Right lobe of liver (tissue), 4 donors: Measurements from ENCODE around the gene FIZ1.

Source experiments
- POLR2A ChIP-seq: fragments of 450-650 bp; IDR thresholded peaks from one replicate; pipeline ENCODE4 v1.6.1; 2017; ENCODE audit warnings: antibody characterized with exemption, mild to moderate bottlenecking
- TF ChIP-seq, protein P1 (sequence below), 4 donors: fragments of 200-600 bp in 3 of 4; fragments of 450-650 bp in 1 of 4; IDR thresholded peaks; one replicate each; pipeline versions ENCODE4 v1.5.1 to v1.8.0; 2016 to 2022; ENCODE audit warnings: antibody characterized with exemption in 4 of 4, mild to moderate bottlenecking in 2 of 4
- donor health status: DM: no; HTN: no; CAD: no.
- donor health status: DM: no; HTN: no; CAD: no.
- donor health status: DM: no; HTN: yes; CAD: no.

DNA sequence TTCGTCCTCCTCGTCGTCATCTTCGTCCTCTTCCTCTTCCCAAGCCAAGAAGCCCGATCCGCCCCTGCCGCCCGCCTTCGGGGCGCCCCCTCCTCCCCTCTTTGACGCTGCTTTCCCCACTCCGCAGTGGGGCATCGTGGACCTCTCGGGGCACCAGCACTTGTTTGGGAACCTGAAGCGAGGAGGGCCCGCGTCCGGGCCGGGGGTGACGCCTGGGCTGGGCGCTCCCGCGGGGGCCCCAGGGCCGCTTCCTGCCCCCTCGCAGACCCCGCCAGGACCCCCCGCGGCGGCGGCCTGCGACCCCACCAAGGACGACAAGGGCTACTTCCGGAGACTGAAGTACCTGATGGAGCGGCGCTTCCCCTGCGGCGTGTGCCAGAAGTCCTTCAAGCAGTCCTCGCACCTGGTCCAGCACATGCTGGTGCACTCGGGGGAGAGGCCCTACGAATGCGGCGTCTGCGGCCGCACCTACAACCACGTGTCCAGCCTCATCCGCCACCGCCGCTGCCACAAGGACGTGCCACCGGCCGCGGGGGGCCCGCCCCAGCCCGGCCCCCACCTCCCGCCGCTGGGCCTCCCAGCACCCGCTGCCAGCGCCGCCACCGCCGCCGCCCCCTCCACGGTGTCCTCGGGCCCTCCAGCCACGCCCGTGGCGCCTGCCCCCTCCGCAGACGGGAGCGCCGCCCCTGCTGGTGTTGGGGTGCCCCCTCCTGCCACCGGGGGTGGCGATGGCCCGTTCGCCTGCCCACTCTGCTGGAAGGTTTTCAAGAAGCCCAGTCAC lies 14.8 kb upstream of the FIZ1 start:
- TF ChIP-seq, protein P1, sequence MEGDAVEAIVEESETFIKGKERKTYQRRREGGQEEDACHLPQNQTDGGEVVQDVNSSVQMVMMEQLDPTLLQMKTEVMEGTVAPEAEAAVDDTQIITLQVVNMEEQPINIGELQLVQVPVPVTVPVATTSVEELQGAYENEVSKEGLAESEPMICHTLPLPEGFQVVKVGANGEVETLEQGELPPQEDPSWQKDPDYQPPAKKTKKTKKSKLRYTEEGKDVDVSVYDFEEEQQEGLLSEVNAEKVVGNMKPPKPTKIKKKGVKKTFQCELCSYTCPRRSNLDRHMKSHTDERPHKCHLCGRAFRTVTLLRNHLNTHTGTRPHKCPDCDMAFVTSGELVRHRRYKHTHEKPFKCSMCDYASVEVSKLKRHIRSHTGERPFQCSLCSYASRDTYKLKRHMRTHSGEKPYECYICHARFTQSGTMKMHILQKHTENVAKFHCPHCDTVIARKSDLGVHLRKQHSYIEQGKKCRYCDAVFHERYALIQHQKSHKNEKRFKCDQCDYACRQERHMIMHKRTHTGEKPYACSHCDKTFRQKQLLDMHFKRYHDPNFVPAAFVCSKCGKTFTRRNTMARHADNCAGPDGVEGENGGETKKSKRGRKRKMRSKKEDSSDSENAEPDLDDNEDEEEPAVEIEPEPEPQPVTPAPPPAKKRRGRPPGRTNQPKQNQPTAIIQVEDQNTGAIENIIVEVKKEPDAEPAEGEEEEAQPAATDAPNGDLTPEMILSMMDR (IDR thresholded peaks at IDR 0.05), result no peak
- no peak for TF ChIP-seq POLR2A
